K562 (cell line): ENCODE results near the gene TULP1. TPM values are rescaled to one million over a fixed set of nuclear protein-coding genes. Genes with fewer than 3 reads are reported as not detected.
"Not testable (repeated sequence)": the region's sequence is repeated elsewhere in the genome, so short reads cannot be mapped to it uniquely, and the experiment has no call there.

Source experiments
- ATAC-seq: fragments of 200-7000 bp; cut with Tn5 transposase; 3 replicates; pipeline ENCODE4 v1.9.1; 2020; ENCODE audit warnings: moderate library complexity
- BruUV-seq: library from RNA; stranded (reverse); fragments of 400-500 nt; replicated peaks from 2 replicates; lab custom pipeline; 2021; lab: Mats Ljungman, UMichigan
- CTCF ChIA-PET: fragments of 300-600 bp; formaldehyde crosslinking; extraction: SDS; loops from one replicate; lab custom pipeline; 2021; ENCODE audit warnings: low intra/inter-chr PET ratio; lab: Yijun Ruan, JAX
- POLR2A ChIA-PET: fragments of 300-600, 350-650 bp; sonication (Branson Sonifier 250); formaldehyde crosslinking; extraction: SDS; loops from one replicate; lab custom pipeline; 2021; ENCODE audit warnings: antibody characterized with exemption, inconsistent platforms; lab: Yijun Ruan, JAX
- DNase-seq, 4 experiments: peaks; one replicate each; pipeline versions ENCODE4 v3.0.0 to v3.0.0-alpha.2; 2011 to 2018; ENCODE audit warnings: low spot score in 3 of 4, mixed read lengths in 3 of 4; ENCODE audit errors: extremely low read depth in 1 of 4
- FAIRE-seq: peaks from 2 replicates; lab custom pipeline; 2011; peaks lifted over from hg19 to GRCh38; lab: Jason Lieb, UNC
- H2AFZ ChIP-seq: 2 replicates; pipeline ENCODE4 v1.6.0; 2011; ENCODE audit warnings: low read depth, low read length, control low read depth, inconsistent platforms
- H3K27ac ChIP-seq: fragments of 200-600 bp; 3 replicates; pipeline ENCODE4 v1.8.0; 2011; ENCODE audit warnings: low read depth, mild to moderate bottlenecking, control low read depth, inconsistent platforms, low read length, moderate library complexity, mixed read lengths; ENCODE audit errors: extremely low read depth
- H3K27me3 ChIP-seq, 2 experiments: fragments of 300-600 bp in 1 of 2; 2 replicates in 1 of 2; 3 replicates in 1 of 2; pipeline versions ENCODE4 v1.6.0 to v1.8.0; 2011; ENCODE audit warnings: inconsistent platforms in 2 of 2, low read length in 2 of 2, mild to moderate bottlenecking in 1 of 2, mixed read lengths in 1 of 2, moderate library complexity in 1 of 2; ENCODE audit not compliant: control insufficient read depth in 2 of 2, insufficient read depth in 2 of 2
- H3K36me3 ChIP-seq: fragments of 300-600 bp; 3 replicates; pipeline ENCODE4 v1.8.0; 2011; ENCODE audit warnings: mild to moderate bottlenecking, low read length, inconsistent platforms; ENCODE audit not compliant: control insufficient read depth, insufficient read depth
- H3K4me1 ChIP-seq, 2 experiments: fragments of 200-600 bp in 1 of 2; replicated peaks in 1 of 2; 2 replicates in 1 of 2; 3 replicates in 1 of 2; pipeline versions ENCODE4 v1.5.1 to v1.8.0; 2011; ENCODE audit warnings: inconsistent platforms in 2 of 2, low read length in 2 of 2, mild to moderate bottlenecking in 1 of 2, mixed read lengths in 1 of 2, moderate library complexity in 1 of 2; ENCODE audit not compliant: control insufficient read depth in 2 of 2, insufficient read depth in 2 of 2
- H3K4me2 ChIP-seq: 2 replicates; pipeline ENCODE4 v1.6.1; 2011; ENCODE audit warnings: low read length, control low read depth, inconsistent platforms, mixed read lengths; ENCODE audit not compliant: insufficient read depth
- H3K4me3 ChIP-seq: fragments of 200-600 bp; sonication (generic), shearing (Covaris generic); 2 replicates; pipeline ENCODE4 v1.5.1; 2016; ENCODE audit warnings: control low read depth, inconsistent platforms
- H3K79me2 ChIP-seq: fragments of 200-600 bp; 3 replicates; pipeline ENCODE4 v1.8.0; 2011; ENCODE audit warnings: low read length, inconsistent platforms; ENCODE audit not compliant: control insufficient read depth, insufficient read depth
- H3K9ac ChIP-seq, 2 experiments: 2 replicates each; pipeline versions ENCODE4 v1.6.0 to v1.6.1; 2011; ENCODE audit warnings: low read depth in 2 of 2, low read length in 2 of 2, control low read depth in 1 of 2, inconsistent platforms in 1 of 2, mild to moderate bottlenecking in 1 of 2, mixed read lengths in 1 of 2; ENCODE audit not compliant: insufficient read depth in 1 of 2
- H3K9me1 ChIP-seq: one replicate; pipeline ENCODE4 v1.6.0; 2011; ENCODE audit warnings: inconsistent platforms, mild to moderate bottlenecking, low read length, moderate library complexity; ENCODE audit not compliant: control insufficient read depth, insufficient read depth
- H3K9me3 ChIP-seq: replicated peaks from 2 replicates; pipeline ENCODE4 v1.5.1; 2011; ENCODE audit warnings: low read depth, low read length, inconsistent platforms; ENCODE audit not compliant: control insufficient read depth, insufficient read depth
- H4K20me1 ChIP-seq: replicated peaks from 2 replicates; pipeline ENCODE4 v1.6.1; 2011; ENCODE audit warnings: low read length, inconsistent platforms, mixed read lengths; ENCODE audit not compliant: control insufficient read depth, insufficient read depth
- ATF1 ChIP-seq, 2 experiments: fragments of 450-650 bp in 1 of 2; IDR thresholded peaks; 2 replicates each; pipeline ENCODE4 v1.6.1; 2016; ENCODE audit warnings: missing compliant biosample characterization in 1 of 2, missing genetic modification characterization in 1 of 2
- BCLAF1 ChIP-seq, 2 experiments: fragments of 450-650 bp in 1 of 2; IDR thresholded peaks; 2 replicates each; pipeline ENCODE4 v1.6.1; 2011 to 2017; ENCODE audit warnings: low read depth in 2 of 2, antibody characterized with exemption in 1 of 2, borderline replicate concordance in 1 of 2, low read length in 1 of 2, mild to moderate bottlenecking in 1 of 2, mixed read lengths in 1 of 2; ENCODE audit not compliant: control insufficient read depth in 1 of 2
- BCOR ChIP-seq: fragments of 450-650 bp; IDR thresholded peaks from 2 replicates; pipeline ENCODE4 v1.6.1; 2016
- CREM ChIP-seq: IDR thresholded peaks from 2 replicates; pipeline ENCODE4 v1.6.1; 2014; ENCODE audit warnings: antibody characterized with exemption, low read depth
- ELF1 ChIP-seq: fragments of 200-800 bp; sonication (Bioruptor generic); IDR thresholded peaks from 2 replicates; pipeline ENCODE4 v1.6.1; 2016; ENCODE audit warnings: missing genetic modification characterization, missing compliant biosample characterization
- HES1 ChIP-seq: fragments of 450-650 bp; IDR thresholded peaks from 2 replicates; pipeline ENCODE4 v1.6.1; 2016; ENCODE audit warnings: low read depth, mild to moderate bottlenecking, moderate library complexity
- KDM1A ChIP-seq, 2 experiments: fragments of 450-650 bp; IDR thresholded peaks; 2 replicates each; pipeline ENCODE4 v1.6.1; 2016; ENCODE audit warnings: mild to moderate bottlenecking in 2 of 2
- SPI1 ChIP-seq: IDR thresholded peaks from 2 replicates; pipeline ENCODE4 v1.6.1; 2011; ENCODE audit warnings: low read depth, low read length, control low read depth, borderline replicate concordance
- WGBS: fragments of 100-300 bp; shearing (Covaris generic); methylation state at CpG from one replicate; pipeline ENCODE4 v1.1.6; 2016; ENCODE audit warnings: low coverage, mixed read lengths; ENCODE audit not compliant: insufficient coverage; ENCODE audit errors: missing lambda C conversion rate; 5-methylcytosine and 5-hydroxymethylcytosine counted together
- in situ Hi-C: fragments of 300-500 bp; cut with MboI; formaldehyde crosslinking; loops from 4 replicates; pipeline ENCODE4 v1.15.0; 2018; ENCODE audit warnings: inconsistent platforms, mixed read lengths
- intact Hi-C: fragments of 100-400 bp; cut with micrococcal nuclease; formaldehyde crosslinking; loops from 2 replicates; pipeline ENCODE4 v1.14.2; 2022
- polyA plus RNA-seq, 8 experiments: library from polyadenylated mRNA; depleted of rRNA in 4 of 8; stranded (reverse) in 5 of 8; unstranded in 3 of 8; fragments of >200 nt; fragmentation: Nextera tagmentation in 2 of 8; fragmentation: Illumina TruSeq in 1 of 8; extraction: Ambion mirVana in 2 of 8; extraction: Trizol in 1 of 8; gene quantifications; 2 replicates each; pipeline versions ENCODE4 v1.2.1 to v1.2.3, GENCODE V29; 2011 to 2014; ENCODE audit warnings: inconsistent platforms in 1 of 8, missing spikeins in 1 of 8
- total RNA-seq, 7 experiments: library from RNA; depleted of rRNA in 6 of 7; stranded (reverse); fragments of >200 nt in 6 of 7; fragmentation: Illumina TruSeq in 2 of 7; extraction: Trizol in 2 of 7; gene quantifications; 2 replicates each; pipeline versions ENCODE4 v1.2.1 to v1.2.3, GENCODE V29; 2011 to 2021; ENCODE audit warnings: low replicate concordance in 1 of 7

TULP1 gene
- total and polyA plus RNA-seq, 9 of the 15 experiments (the other 6 are each of a cell fraction or from before 2014, with no cell fraction given): 0.06 to 0.17 (median 0.09) TPM; not detected in 6

DNA sequence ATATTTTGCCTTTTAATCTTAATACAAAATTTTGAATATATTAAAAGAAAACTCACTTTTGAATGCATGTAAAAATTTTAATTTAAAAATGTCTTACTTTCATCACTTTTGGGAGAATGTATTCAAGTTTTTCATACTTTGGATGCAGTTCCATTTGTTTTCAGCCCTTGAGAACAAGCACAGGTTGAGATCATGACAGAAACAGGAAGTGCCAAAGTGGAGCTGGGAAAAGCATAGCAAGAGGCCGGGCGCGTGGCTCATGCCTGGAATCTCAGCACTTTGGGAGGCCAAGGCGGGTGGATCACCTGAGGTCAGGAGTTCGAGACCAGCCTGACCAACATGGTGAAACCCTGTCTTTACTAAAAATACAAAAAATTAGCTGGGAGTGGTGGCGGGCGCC is 5.3 kb upstream of the TULP1 start:
- H3K4me2 ChIP-seq, BruUV-seq, H2AFZ ChIP-seq, H3K4me1 ChIP-seq, intact Hi-C loops, FAIRE-seq, H3K9ac ChIP-seq, H3K27ac ChIP-seq, in situ Hi-C loops, H4K20me1 ChIP-seq, H3K9me3 ChIP-seq, H3K9me1 ChIP-seq, H3K79me2 ChIP-seq, DNase-seq, ATAC-seq, H3K36me3 ChIP-seq, CTCF ChIA-PET, H3K4me3 ChIP-seq: not testable (repeated sequence)
- 17% methylated on average over 7 of the region's 7 CpGs for WGBS
- TF ChIP-seq BCOR (peak; percentile 9; the same call in 1 of the 2 replicates), HES1 (0 out of 2 replicates have a peak, but pooled peaks have one; percentile 18), ELF1 (tag) (0 out of 2 replicates have a peak, but pooled peaks have one; percentile 21), SPI1 (peak; percentile 97), KDM1A (IDR thresholded peaks at IDR 0.05) (peak in 1 of 2 experiments; percentile 16; a peak in 1 of 4 replicates)
- H3K27me3 ChIP-seq: peaks cover 16 to 33% of the 10 kb centered on the region in 2 experiments
- POLR2A ChIA-PET: interaction anchor here (0.6 to 2.2 kb wide), 2 partner anchors 192 to 219 kb away, joined by 3 to 6 read pairs; partner anchors contain the start of gene ARMC12

DNA sequence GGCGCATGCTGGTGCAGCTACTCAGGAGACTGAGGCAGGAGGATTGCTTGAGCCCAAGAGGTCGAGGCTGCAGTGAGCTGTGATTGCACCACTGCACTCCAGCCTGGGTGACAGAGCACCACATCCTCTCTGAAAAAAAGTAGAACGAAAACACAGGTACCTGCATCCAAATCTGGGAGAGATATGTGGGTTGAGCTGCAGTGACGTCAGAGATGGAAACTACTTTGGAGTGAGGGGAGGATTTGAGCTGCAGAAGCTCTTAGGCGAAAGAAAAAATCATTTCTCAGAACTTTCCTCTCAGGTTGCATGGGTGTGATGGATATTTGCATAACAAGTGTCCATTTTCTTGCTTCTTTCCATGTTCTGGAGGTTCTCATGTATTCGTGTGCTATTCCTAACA is 4.0 kb upstream of the TULP1 start:
- Histone ChIP-seq H3K4me1 (peaks cover 0 to 1% of the 10 kb centered on the region in 2 experiments; a peak in 1 of 5 replicates), H3K9me3 (no peaks in the 10 kb centered on the region), H3K27ac (no peak overlapping the region), H3K9ac (no peak overlapping the region), H3K4me2 (no peak overlapping the region), H3K79me2 (no peaks in the 10 kb centered on the region)
- 14% methylated on average over 6 of the region's 6 CpGs for WGBS
- no peak for ATAC-seq
- DNase-seq: no peak
- CTCF ChIA-PET: no interaction called here
- TF ChIP-seq CREM (peak; percentile 29; the same call in 1 of the 2 replicates), ATF1 (CRISPR knock-in tag; IDR thresholded peaks at IDR 0.05) (no peak), ATF1 (tag; IDR thresholded peaks at IDR 0.05) (peak; percentile 66), BCLAF1 (IDR thresholded peaks at IDR 0.05; ENCODE audit: borderline replicate concordance in 1 of 2, control insufficient read depth in 1 of 2, low read depth in 2 of 2, low read length in 1 of 2) (no peak)
- TF ChIP-seq, all 486 proteins: peak for 2
- intact Hi-C loops (no loop called here), in situ Hi-C loops (no loop called here)
- FAIRE-seq: peak; percentile 55
- no peaks in the 10 kb centered on the region for H3K36me3 ChIP-seq
- BruUV-seq: no TSS peak
- H2AFZ ChIP-seq: no peak overlapping the region
- no peak overlapping the region for H3K4me3 ChIP-seq
- peaks cover 16 to 34% of the 10 kb centered on the region in 2 experiments for H3K27me3 ChIP-seq
- POLR2A ChIA-PET: interaction anchor here (0.6 to 2.2 kb wide), 6 partner anchors 16 to 220 kb away, joined by 3 to 6 read pairs (median 3); partner anchors contain the start of genes ARMC12 and TEAD3
- H3K9me1 ChIP-seq: no peaks in the 10 kb centered on the region
- H4K20me1 ChIP-seq: no peaks in the 10 kb centered on the region
